ENCODE results near the gene NBPF15.
"Not testable (repeated sequence)": the region's sequence is repeated elsewhere in the genome, so short reads cannot be mapped to it uniquely, and the experiment has no call there.

DNA sequence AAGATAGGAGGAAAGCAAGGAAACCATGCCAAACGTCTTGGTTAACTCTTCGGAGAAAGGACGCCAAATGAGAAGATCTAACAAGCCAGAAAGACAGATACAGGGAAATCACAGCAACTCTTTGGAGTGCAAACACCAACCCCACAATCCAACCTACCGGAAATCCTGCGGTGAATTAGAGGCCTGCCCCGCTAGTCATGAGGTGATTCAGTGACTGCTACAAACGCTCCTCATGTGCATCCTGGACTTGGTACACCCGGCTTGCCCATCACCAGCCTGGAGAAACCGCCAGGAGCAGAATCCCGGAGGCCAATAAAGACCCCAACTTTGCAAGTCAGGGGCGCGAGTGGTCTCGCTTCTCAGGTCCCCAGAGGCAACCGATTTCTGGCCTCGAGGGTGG lies 783 bp downstream of the NBPF15 start:
- TF ChIP-seq, protein P1, sequence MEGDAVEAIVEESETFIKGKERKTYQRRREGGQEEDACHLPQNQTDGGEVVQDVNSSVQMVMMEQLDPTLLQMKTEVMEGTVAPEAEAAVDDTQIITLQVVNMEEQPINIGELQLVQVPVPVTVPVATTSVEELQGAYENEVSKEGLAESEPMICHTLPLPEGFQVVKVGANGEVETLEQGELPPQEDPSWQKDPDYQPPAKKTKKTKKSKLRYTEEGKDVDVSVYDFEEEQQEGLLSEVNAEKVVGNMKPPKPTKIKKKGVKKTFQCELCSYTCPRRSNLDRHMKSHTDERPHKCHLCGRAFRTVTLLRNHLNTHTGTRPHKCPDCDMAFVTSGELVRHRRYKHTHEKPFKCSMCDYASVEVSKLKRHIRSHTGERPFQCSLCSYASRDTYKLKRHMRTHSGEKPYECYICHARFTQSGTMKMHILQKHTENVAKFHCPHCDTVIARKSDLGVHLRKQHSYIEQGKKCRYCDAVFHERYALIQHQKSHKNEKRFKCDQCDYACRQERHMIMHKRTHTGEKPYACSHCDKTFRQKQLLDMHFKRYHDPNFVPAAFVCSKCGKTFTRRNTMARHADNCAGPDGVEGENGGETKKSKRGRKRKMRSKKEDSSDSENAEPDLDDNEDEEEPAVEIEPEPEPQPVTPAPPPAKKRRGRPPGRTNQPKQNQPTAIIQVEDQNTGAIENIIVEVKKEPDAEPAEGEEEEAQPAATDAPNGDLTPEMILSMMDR (IDR thresholded peaks at IDR 0.05): not testable (repeated sequence)
- TF ChIP-seq POLR2A, EP300 (IDR thresholded peaks at IDR 0.05): not testable (repeated sequence)

Data from ovary (tissue), 3 donors.